Colonic mucosa (tissue), 4 donors: ENCODE measurements around the gene ASPDH. TPM values are rescaled to one million over a fixed set of nuclear protein-coding genes. Genes with fewer than 3 reads are reported as not detected.

ENCODE experiments used
- DNase-seq: peaks from one replicate; pipeline ENCODE4 v3.0.0-alpha.2; 2020
- H3K27ac ChIP-seq: fragments of 200-600 bp; one replicate; pipeline ENCODE4 v1.8.0; 2021
- H3K27me3 ChIP-seq: fragments of 200-600 bp; one replicate; pipeline ENCODE4 v1.8.0; 2021
- H3K36me3 ChIP-seq: fragments of 200-600 bp; one replicate; pipeline ENCODE4 v1.8.0; 2021
- H3K4me1 ChIP-seq: fragments of 200-600 bp; one replicate; pipeline ENCODE4 v1.8.0; 2021; ENCODE audit warnings: mild to moderate bottlenecking
- H3K4me3 ChIP-seq: fragments of 200-600 bp; one replicate; pipeline ENCODE4 v1.8.0; 2021
- H3K9ac ChIP-seq, 2 donors: one replicate each; pipeline ENCODE4 v1.7.0; 2013; ENCODE audit warnings: control low read depth in 2 of 2, low read depth in 2 of 2, low read length in 2 of 2
- H3K9me3 ChIP-seq: fragments of 200-600 bp; one replicate; pipeline ENCODE4 v1.8.0; 2021
- CTCF ChIP-seq: fragments of 200-600 bp; IDR thresholded peaks from one replicate; pipeline ENCODE4 v1.8.0; 2022; ENCODE audit warnings: antibody characterized with exemption, mild to moderate bottlenecking
- intact Hi-C: fragments of 100-400 bp; cut with DNase I; formaldehyde crosslinking; loops from one replicate; pipeline ENCODE4 v1.14.1; 2022
- total RNA-seq, 2 donors: library from RNA; stranded (reverse); fragmentation: NEBNext Ultra II Directional in 1 of 2; extraction: Animal tissue kit (Norgen Biotek cat#: 25700) in 1 of 2; gene quantifications; one replicate each; pipeline ENCODE4 v1.2.1, GENCODE V29; 2021
- donor health status: healthy.
- donor health status: DM: no; HTN: no; CAD: no.
- donor health status: DM: no; HTN: no; CAD: no.

The ASPDH gene
- total RNA-seq, 2 donors from 2014 or later, result not detected

- DNase-seq, result no peak
- H3K9me3 ChIP-seq, result no peaks in the 10 kb centered on the region
- intact Hi-C loops, result no loop called here
- no peaks in the 10 kb centered on the region for H3K4me1 ChIP-seq
- no peak for TF ChIP-seq CTCF
- H3K9ac ChIP-seq, result no peak overlapping the region
- peaks cover 3% of the 10 kb centered on the region for H3K27me3 ChIP-seq
- no peaks in the 10 kb centered on the region for H3K36me3 ChIP-seq
- peak overlapping the region; percentile 63 for H3K4me3 ChIP-seq
- no peak overlapping the region for H3K27ac ChIP-seq
Measured at GRCh38 chr19:50512112-50512998, 1.4 kb downstream of the ASPDH start.

- Histone ChIP-seq H3K4me1 (no peaks in the 10 kb centered on the region), H3K36me3 (no peaks in the 10 kb centered on the region), H3K9ac (peak within 1 kb of the TSS; percentile 78 to 84), H3K27me3 (peaks cover 3% of the 10 kb centered on the region), H3K27ac (peak within 1 kb of the TSS; percentile 63), H3K9me3 (no peaks in the 10 kb centered on the region), H3K4me3 (peak within 1 kb of the TSS; percentile 63)
- intact Hi-C loops, result no loop called here
- TF ChIP-seq CTCF, result no peak
- peak; percentile 97 for DNase-seq
Measured at GRCh38 chr19:50511069-50511822, 2.5 kb downstream of the ASPDH start, which contains the start of gene JOSD2. Gene JOSD2, minus strand, starts transcription at chr19:50511191. Its CDS starts 760 bp downstream, at chr19:50510431.

GRCh38 chr19:50510700-50511068, 3.0 kb downstream of the ASPDH start:
- peak overlapping the region; percentile 78 to 84 for H3K9ac ChIP-seq
- peak overlapping the region; percentile 63 for H3K27ac ChIP-seq
- no peaks in the 10 kb centered on the region for H3K4me1 ChIP-seq
- DNase-seq, result no peak
- peaks cover 3% of the 10 kb centered on the region for H3K27me3 ChIP-seq
- no peaks in the 10 kb centered on the region for H3K9me3 ChIP-seq
- no peaks in the 10 kb centered on the region for H3K36me3 ChIP-seq
- intact Hi-C loops, result no loop called here
- H3K4me3 ChIP-seq, result peak overlapping the region; percentile 63
- no peak for TF ChIP-seq CTCF

GRCh38 chr19:50510121-50510670, 3.5 kb downstream of the ASPDH start:
- Histone ChIP-seq H3K27ac (no peak overlapping the region), H3K4me1 (no peaks in the 10 kb centered on the region), H3K9ac (peak overlapping the region in 1 of 2 donors; percentile 78), H3K36me3 (no peaks in the 10 kb centered on the region), H3K4me3 (peak overlapping the region; percentile 63), H3K9me3 (no peaks in the 10 kb centered on the region), H3K27me3 (peaks cover 3% of the 10 kb centered on the region)
- no peak for DNase-seq
- intact Hi-C loops, result no loop called here
- no peak for TF ChIP-seq CTCF

GRCh38 chr19:50509366-50509765, 4.3 kb downstream of the ASPDH start:
- intact Hi-C loops, result no loop called here
- Histone ChIP-seq H3K27ac (no peak overlapping the region), H3K4me3 (no peak overlapping the region), H3K27me3 (peaks cover 3% of the 10 kb centered on the region), H3K36me3 (no peaks in the 10 kb centered on the region), H3K4me1 (no peaks in the 10 kb centered on the region), H3K9me3 (no peaks in the 10 kb centered on the region), H3K9ac (no peak overlapping the region)
- DNase-seq, result no peak
- TF ChIP-seq CTCF, result no peak
